Left ventricle myocardium inferior (tissue), 1 donor: ENCODE results near the gene RERE. TPM values are rescaled to one million over a fixed set of nuclear protein-coding genes. Genes with fewer than 3 reads are reported as not detected.

Experiments used
- DNase-seq: peaks from one replicate; pipeline ENCODE4 v3.0.0-alpha.2; 2020
- H3K27ac ChIP-seq: fragments of 200-600 bp; replicated peaks from 2 replicates; pipeline ENCODE4 v1.8.0; 2021
- H3K27me3 ChIP-seq: fragments of 200-600 bp; 2 replicates; pipeline ENCODE4 v1.8.0; 2021; ENCODE audit warnings: low read depth
- H3K36me3 ChIP-seq: fragments of 200-600 bp; 2 replicates; pipeline ENCODE4 v1.8.0; 2021
- H3K4me1 ChIP-seq: fragments of 200-600 bp; 2 replicates; pipeline ENCODE4 v1.8.0; 2021
- H3K4me3 ChIP-seq: fragments of 200-600 bp; 2 replicates; pipeline ENCODE4 v1.8.0; 2021; ENCODE audit warnings: mild to moderate bottlenecking, moderate library complexity
- H3K9me3 ChIP-seq: fragments of 200-600 bp; replicated peaks from 2 replicates; pipeline ENCODE4 v1.8.0; 2021
- CTCF ChIP-seq: fragments of 200-600 bp; IDR thresholded peaks from 2 replicates; pipeline ENCODE4 v1.8.0; 2021; ENCODE audit warnings: antibody characterized with exemption, mild to moderate bottlenecking, borderline replicate concordance
- intact Hi-C: fragments of 100-400 bp; cut with micrococcal nuclease; formaldehyde crosslinking; loops from one replicate; pipeline ENCODE4 v1.11.0; 2022
- total RNA-seq: library from RNA; stranded (reverse); fragmentation: NEBNext Ultra II Directional; extraction: Animal tissue kit (Norgen Biotek cat#: 25700); gene quantifications from one replicate; pipeline ENCODE4 v1.2.1, GENCODE V29; 2021
- donor health status: DM: no; HTN: yes; CAD: no; lungs with severe emphysema.

RERE gene
- total RNA-seq, 1 donor from 2014 or later, result 141 TPM

GRCh38 chr1:8815582-8816151 lies 1.8 kb downstream of the RERE start:
- no peaks in the 10 kb centered on the region for H3K27me3 ChIP-seq
- H3K27ac ChIP-seq, result peak overlapping the region; percentile 98
- no peaks in the 10 kb centered on the region for H3K9me3 ChIP-seq
- no peak for DNase-seq
- intact Hi-C loops, result no loop called here
- TF ChIP-seq CTCF, result no peak
- no peaks in the 10 kb centered on the region for H3K36me3 ChIP-seq
- peak overlapping the region; percentile 96 for H3K4me3 ChIP-seq
- peaks cover 63% of the 10 kb centered on the region for H3K4me1 ChIP-seq

- TF ChIP-seq CTCF, result peak; percentile 34
- intact Hi-C loops, result no loop called here
- Histone ChIP-seq H3K36me3 (no peaks in the 10 kb centered on the region), H3K4me3 (no peak overlapping the region), H3K27ac (no peak overlapping the region), H3K9me3 (no peaks in the 10 kb centered on the region), H3K4me1 (peaks cover 63% of the 10 kb centered on the region), H3K27me3 (no peaks in the 10 kb centered on the region)
- DNase-seq, result no peak
These were observed 2.6 kb downstream of the RERE start for GRCh38 chr1:8814865-8815264.

- TF ChIP-seq CTCF, result no peak
- Histone ChIP-seq H3K27me3 (no peaks in the 10 kb centered on the region), H3K27ac (peak overlapping the region; percentile 48), H3K4me3 (no peak overlapping the region), H3K9me3 (no peaks in the 10 kb centered on the region), H3K4me1 (peaks cover 62% of the 10 kb centered on the region), H3K36me3 (no peaks in the 10 kb centered on the region)
- intact Hi-C loops, result no loop called here
- no peak for DNase-seq
These were observed 3.4 kb downstream of the RERE start for GRCh38 chr1:8813991-8814390.

GRCh38 chr1:8813016-8813763 lies 4.2 kb downstream of the RERE start:
- H3K4me3 ChIP-seq, result no peak overlapping the region
- DNase-seq, result no peak
- intact Hi-C loops, result no loop called here
- no peaks in the 10 kb centered on the region for H3K27me3 ChIP-seq
- H3K4me1 ChIP-seq, result peaks cover 54% of the 10 kb centered on the region
- H3K36me3 ChIP-seq, result no peaks in the 10 kb centered on the region
- peak overlapping the region; percentile 48 for H3K27ac ChIP-seq
- TF ChIP-seq CTCF, result no peak
- H3K9me3 ChIP-seq, result no peaks in the 10 kb centered on the region

GRCh38 chr1:8812081-8812480 lies 5.4 kb downstream of the RERE start:
- Histone ChIP-seq H3K27me3 (no peaks in the 10 kb centered on the region), H3K4me1 (peaks cover 55% of the 10 kb centered on the region), H3K27ac (peak overlapping the region; percentile 48), H3K4me3 (no peak overlapping the region), H3K9me3 (no peaks in the 10 kb centered on the region), H3K36me3 (no peaks in the 10 kb centered on the region)
- TF ChIP-seq CTCF, result no peak
- no peak for DNase-seq
- intact Hi-C loops, result no loop called here
